Hepatocyte (in vitro differentiated cells): ENCODE results near the gene COX8A. TPM values are rescaled to one million over a fixed set of nuclear protein-coding genes. Genes with fewer than 3 reads are reported as not detected.

Source experiments
- DNase-seq: peaks from one replicate; pipeline ENCODE4 v3.0.0-alpha.2; 2016; ENCODE audit warnings: low spot score
- H2AFZ ChIP-seq: fragments of 200-600 bp; sonication (generic); 2 replicates; pipeline ENCODE4 v1.6.0; 2016; ENCODE audit warnings: antibody characterized with exemption, mild to moderate bottlenecking
- H3K27ac ChIP-seq: fragments of 200-600 bp; sonication (generic); 2 replicates; pipeline ENCODE4 v1.5.1; 2016; ENCODE audit warnings: mild to moderate bottlenecking
- H3K27me3 ChIP-seq: fragments of 200-600 bp; sonication (generic); 2 replicates; pipeline ENCODE4 v1.6.1; 2016
- H3K36me3 ChIP-seq: fragments of 200-600 bp; sonication (generic); replicated peaks from 2 replicates; pipeline ENCODE4 v1.5.1; 2016; ENCODE audit warnings: low read depth; ENCODE audit not compliant: insufficient read depth
- H3K4me1 ChIP-seq: fragments of 200-600 bp; sonication (generic); 2 replicates; pipeline ENCODE4 v1.5.1; 2016; ENCODE audit warnings: mild to moderate bottlenecking, moderate library complexity; ENCODE audit not compliant: insufficient read depth
- H3K4me2 ChIP-seq: fragments of 200-600 bp; sonication (generic); 2 replicates; pipeline ENCODE4 v1.6.0; 2016
- H3K4me3 ChIP-seq: fragments of 200-600 bp; sonication (generic); 2 replicates; pipeline ENCODE4 v1.5.1; 2016; ENCODE audit warnings: mild to moderate bottlenecking
- H3K79me2 ChIP-seq: fragments of 200-600 bp; sonication (generic); 2 replicates; pipeline ENCODE4 v1.6.0; 2017; ENCODE audit warnings: mild to moderate bottlenecking
- H3K9me2 ChIP-seq: fragments of 200-600 bp; sonication (generic); replicated peaks from 2 replicates; pipeline ENCODE4 v1.6.0; 2017; ENCODE audit warnings: mild to moderate bottlenecking; ENCODE audit not compliant: insufficient read depth
- H3K9me3 ChIP-seq: fragments of 200-600 bp; sonication (generic); 2 replicates; pipeline ENCODE4 v1.5.1; 2016; ENCODE audit warnings: low read depth, mild to moderate bottlenecking
- H4K20me1 ChIP-seq: fragments of 200-600 bp; sonication (generic); 2 replicates; pipeline ENCODE4 v1.6.0; 2016; ENCODE audit warnings: mild to moderate bottlenecking; ENCODE audit not compliant: insufficient read depth, poor library complexity, severe bottlenecking
- CTCF ChIP-seq: fragments of 200-600 bp; sonication (generic); IDR thresholded peaks from 2 replicates; pipeline ENCODE4 v1.5.1; 2016; ENCODE audit warnings: antibody characterized with exemption, mild to moderate bottlenecking; ENCODE audit not compliant: poor library complexity
- EZH2 ChIP-seq: fragments of 200-600 bp; sonication (generic); IDR thresholded peaks from 2 replicates; pipeline ENCODE4 v1.6.1; 2016; ENCODE audit warnings: antibody characterized with exemption, mild to moderate bottlenecking, borderline replicate concordance
- EZH2phosphoT487 ChIP-seq: fragments of 200-600 bp; sonication (generic); IDR thresholded peaks from one replicate; pipeline ENCODE4 v1.6.1; 2018; ENCODE audit warnings: antibody characterized with exemption, mild to moderate bottlenecking, low read depth, moderate library complexity; ENCODE audit not compliant: unreplicated experiment, severe bottlenecking
- WGBS: methylation state at CpG from one replicate; pipeline ENCODE4 v1.1.6; 2016; ENCODE audit warnings: low lambda C conversion rate; ENCODE audit errors: missing lambda C conversion rate; 5-methylcytosine and 5-hydroxymethylcytosine counted together
- polyA plus RNA-seq: library from polyadenylated mRNA; unstranded; fragments of >200 nt; fragmentation: Nextera tagmentation; extraction: Ambion mirVana; gene quantifications from 2 replicates; pipeline ENCODE4 v1.2.1, GENCODE V29; 2016
- total RNA-seq: library from RNA; depleted of rRNA; stranded (reverse); fragments of >200 nt; gene quantifications from 2 replicates; pipeline ENCODE4 v1.2.3, GENCODE V29; 2014

COX8A gene
- total and polyA plus RNA-seq, 2 experiments from 2014 or later = 430 to 463 TPM

- Histone ChIP-seq H3K36me3 (no peaks in the 10 kb centered on the region), H3K79me2 (peaks cover 66% of the 10 kb centered on the region), H3K9me2 (no peaks in the 10 kb centered on the region), H3K27me3 (no peaks in the 10 kb centered on the region), H3K9me3 (no peaks in the 10 kb centered on the region), H3K27ac (peak within 1 kb of the TSS; percentile 97), H4K20me1 (peaks cover 17% of the 10 kb centered on the region), H3K4me1 (peaks cover 14% of the 10 kb centered on the region), H2AFZ (peak within 1 kb of the TSS; percentile 84), H3K4me3 (peak within 1 kb of the TSS; percentile 91), H3K4me2 (peak within 1 kb of the TSS; percentile 91)
- under 1% methylated on average over 36 of the region's 63 CpGs for WGBS
- TF ChIP-seq CTCF (no peak), EZH2phosphoT487 (no peak), EZH2 (no peak)
- peak; percentile 96 for DNase-seq
Observed at GRCh38 chr11:63986156-63986931, 11.9 kb downstream of the COX8A start, which contains the start of gene OTUB1. TSS of gene OTUB1 (plus strand) at chr11:63986438. CDS start at chr11:63986457, 19 bp downstream.

DNA sequence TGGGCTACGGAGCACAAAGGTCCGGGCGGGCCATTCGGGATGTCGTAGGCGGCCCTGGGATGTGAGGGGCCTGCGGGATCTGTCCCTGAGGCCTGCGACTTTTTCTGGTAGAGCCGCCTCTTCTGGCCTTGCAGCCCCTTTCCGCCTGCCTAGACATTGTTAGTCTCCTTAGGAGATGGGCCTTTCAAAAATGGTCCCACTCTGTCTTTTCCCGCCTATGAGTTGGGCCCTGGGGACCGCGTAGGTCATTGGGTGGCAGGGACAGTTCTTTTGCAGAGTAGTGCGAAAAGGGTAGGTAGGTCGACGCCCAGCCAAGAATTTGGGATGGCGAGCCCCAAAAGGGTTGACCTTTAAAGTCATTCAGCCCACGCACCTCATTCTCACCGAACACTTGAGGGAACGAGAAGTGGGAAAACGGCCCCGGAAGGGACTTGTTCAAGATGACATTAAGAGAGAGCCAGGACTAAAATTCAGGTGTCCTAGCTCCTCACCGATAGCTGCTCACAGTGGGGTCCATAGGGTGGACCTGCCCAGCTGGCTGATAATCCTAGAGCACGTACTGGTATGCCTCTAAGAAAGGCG lies 12.6 kb downstream of the COX8A start:
- 41% methylated on average over 25 of the region's 25 CpGs for WGBS
- peak overlapping the region; percentile 84 for H2AFZ ChIP-seq

GRCh38 chr11:63991558-63991957 lies 17.1 kb downstream of the COX8A start:
- Histone ChIP-seq H2AFZ (no peak overlapping the region), H3K79me2 (peaks cover 48% of the 10 kb centered on the region), H3K9me2 (no peaks in the 10 kb centered on the region), H3K9me3 (no peaks in the 10 kb centered on the region), H3K27ac (no peak overlapping the region), H3K27me3 (no peaks in the 10 kb centered on the region), H4K20me1 (peaks cover 28% of the 10 kb centered on the region), H3K4me1 (peaks cover 9% of the 10 kb centered on the region), H3K4me3 (no peak overlapping the region), H3K36me3 (no peaks in the 10 kb centered on the region), H3K4me2 (no peak overlapping the region)
- DNase-seq = no peak
- TF ChIP-seq CTCF = no peak
- no peak for TF ChIP-seq EZH2phosphoT487
- no peak for TF ChIP-seq EZH2
- 95% methylated on average over 10 of the region's 10 CpGs for WGBS

More for the DNA sequence above, 12.6 kb downstream of the COX8A start:
- H3K4me3 ChIP-seq = peak overlapping the region; percentile 91
- peaks cover 21% of the 10 kb centered on the region for H4K20me1 ChIP-seq
- H3K27ac ChIP-seq = peak overlapping the region; percentile 97
- H3K9me2 ChIP-seq = no peaks in the 10 kb centered on the region
- H3K9me3 ChIP-seq = no peaks in the 10 kb centered on the region
- TF ChIP-seq EZH2 = no peak
- TF ChIP-seq CTCF = no peak
- no peak for TF ChIP-seq EZH2phosphoT487
- peak overlapping the region; percentile 91 for H3K4me2 ChIP-seq
- H3K27me3 ChIP-seq = no peaks in the 10 kb centered on the region
- DNase-seq = no peak
- no peaks in the 10 kb centered on the region for H3K36me3 ChIP-seq
- H3K79me2 ChIP-seq = peaks cover 68% of the 10 kb centered on the region
- H3K4me1 ChIP-seq = peaks cover 14% of the 10 kb centered on the region
